Cerebellar nuclear complex (tissue), 1 donor: ENCODE results near the gene DAAM1.

Experiments used
- DNase-seq, 2 experiments: peaks; one replicate each; lab custom pipeline; 2025; lab: John Stamatoyannopoulos, UW

The DAAM1 gene

GRCh38 chr14:59292028-59292427, 103.6 kb downstream of the DAAM1 start:
- DNase-seq: no peak

GRCh38 chr14:59292921-59293534, 104.6 kb downstream of the DAAM1 start:
- no peak for DNase-seq

- DNase-seq: no peak
Observed at GRCh38 chr14:59293935-59294661, 105.6 kb downstream of the DAAM1 start.

GRCh38 chr14:59294662-59294992, 106.2 kb downstream of the DAAM1 start:
- DNase-seq: no peak

GRCh38 chr14:59295951-59296350, 107.5 kb downstream of the DAAM1 start:
- DNase-seq: no peak

- no peak for DNase-seq
Observed at GRCh38 chr14:59296508-59296907, 108.0 kb downstream of the DAAM1 start.

GRCh38 chr14:59297071-59297776, 108.8 kb downstream of the DAAM1 start:
- no peak for DNase-seq

GRCh38 chr14:59299731-59300130, 111.3 kb downstream of the DAAM1 start:
- no peak for DNase-seq

GRCh38 chr14:59301354-59301753, 112.9 kb downstream of the DAAM1 start:
- no peak for DNase-seq

GRCh38 chr14:59302313-59302712, 113.8 kb downstream of the DAAM1 start:
- DNase-seq: no peak

- no peak for DNase-seq
Observed at GRCh38 chr14:59303216-59303615, 114.7 kb downstream of the DAAM1 start.

GRCh38 chr14:59305231-59305630, 116.8 kb downstream of the DAAM1 start:
- no peak for DNase-seq

GRCh38 chr14:59305836-59306555, 117.5 kb downstream of the DAAM1 start:
- no peak for DNase-seq

GRCh38 chr14:59306775-59307174, 118.3 kb downstream of the DAAM1 start:
- DNase-seq: no peak

GRCh38 chr14:59308086-59308485, 119.6 kb downstream of the DAAM1 start:
- DNase-seq: no peak

- peak in 1 of 2 experiments; percentile 13 for DNase-seq
Observed at GRCh38 chr14:59308673-59309072, 120.2 kb downstream of the DAAM1 start.

GRCh38 chr14:59309291-59309900, 120.9 kb downstream of the DAAM1 start:
- no peak for DNase-seq

- DNase-seq: no peak
Observed at GRCh38 chr14:59310633-59311032, 122.2 kb downstream of the DAAM1 start.

GRCh38 chr14:59311723-59312122, 123.3 kb downstream of the DAAM1 start:
- no peak for DNase-seq

- DNase-seq: no peak
Observed at GRCh38 chr14:59313144-59313651, 124.7 kb downstream of the DAAM1 start.

GRCh38 chr14:59313658-59314608, 125.5 kb downstream of the DAAM1 start:
- DNase-seq: no peak
